H9 (cell line): ENCODE data around the gene BIRC6. TPM values are rescaled to one million over a fixed set of nuclear protein-coding genes. Genes with fewer than 3 reads are reported as not detected.
A peak's percentile ranks its signal among the peaks of the same experiment; 100 is the strongest.

ENCODE experiments used
- DNase-seq: peaks from one replicate; pipeline ENCODE4 v3.0.0-alpha.2; 2017
- H2AFZ ChIP-seq: one replicate; pipeline ENCODE4 v1.6.1; 2013; ENCODE audit warnings: mild to moderate bottlenecking, low read length, control low read depth, moderate library complexity
- H2AK5ac ChIP-seq: 2 replicates; pipeline ENCODE4 v1.6.1; 2013; ENCODE audit warnings: low read length, control low read depth, mixed read lengths; ENCODE audit not compliant: insufficient read length
- H2BK120ac ChIP-seq: one replicate; pipeline ENCODE4 v1.6.1; 2013; ENCODE audit warnings: low read depth, mild to moderate bottlenecking, low read length, control low read depth, inconsistent platforms; ENCODE audit not compliant: poor library complexity, severe bottlenecking
- H2BK12ac ChIP-seq: 2 replicates; pipeline ENCODE4 v1.6.1; 2013; ENCODE audit warnings: low read length, control low read depth, mixed read lengths, low read depth; ENCODE audit not compliant: insufficient read length
- H2BK15ac ChIP-seq: 2 replicates; pipeline ENCODE4 v1.6.1; 2013; ENCODE audit warnings: low read depth, low read length, control low read depth
- H2BK20ac ChIP-seq: one replicate; pipeline ENCODE4 v1.6.1; 2013; ENCODE audit warnings: low read depth, mild to moderate bottlenecking, low read length, control low read depth, inconsistent platforms; ENCODE audit not compliant: poor library complexity, severe bottlenecking
- H2BK5ac ChIP-seq: 2 replicates; pipeline ENCODE4 v1.6.1; 2013; ENCODE audit warnings: low read length, control low read depth, mixed read lengths; ENCODE audit not compliant: insufficient read length
- H3K14ac ChIP-seq: 2 replicates; pipeline ENCODE4 v1.6.1; 2013; ENCODE audit warnings: low read length, control low read depth; ENCODE audit not compliant: insufficient read depth
- H3K18ac ChIP-seq: 2 replicates; pipeline ENCODE4 v1.6.1; 2013; ENCODE audit warnings: low read depth, mild to moderate bottlenecking, mixed read lengths, low read length, control low read depth; ENCODE audit not compliant: insufficient read length
- H3K23ac ChIP-seq: 2 replicates; pipeline ENCODE4 v1.6.1; 2013; ENCODE audit warnings: low read length, control low read depth, mixed read lengths, low read depth; ENCODE audit not compliant: insufficient read length
- H3K23me2 ChIP-seq: 2 replicates; pipeline ENCODE4 v1.6.1; 2013; ENCODE audit warnings: low read depth, mild to moderate bottlenecking, mixed read lengths, low read length, control low read depth; ENCODE audit not compliant: insufficient read length, poor library complexity, severe bottlenecking
- H3K27ac ChIP-seq: 2 replicates; pipeline ENCODE4 v1.5.1; 2013; ENCODE audit warnings: low read length, control low read depth, mixed read lengths, low read depth; ENCODE audit not compliant: insufficient read length
- H3K27me3 ChIP-seq: 2 replicates; pipeline ENCODE4 v1.6.1; 2013; ENCODE audit warnings: low read length, control low read depth, inconsistent platforms; ENCODE audit not compliant: insufficient read depth
- H3K4ac ChIP-seq: 2 replicates; pipeline ENCODE4 v1.6.1; 2013; ENCODE audit warnings: low read depth, mild to moderate bottlenecking, control low read depth, inconsistent platforms, low read length, moderate library complexity
- H3K4me1 ChIP-seq: 2 replicates; pipeline ENCODE4 v1.6.1; 2013; ENCODE audit warnings: low read length, control low read depth, inconsistent platforms; ENCODE audit not compliant: insufficient read depth
- H3K4me2 ChIP-seq: 2 replicates; pipeline ENCODE4 v1.6.1; 2013; ENCODE audit warnings: low read length, control low read depth, mixed read lengths; ENCODE audit not compliant: insufficient read length, insufficient read depth
- H3K56ac ChIP-seq: 2 replicates; pipeline ENCODE4 v1.6.1; 2013; ENCODE audit warnings: low read depth, mild to moderate bottlenecking, mixed read lengths, low read length, control low read depth; ENCODE audit not compliant: insufficient read length
- H3K79me1 ChIP-seq: 2 replicates; pipeline ENCODE4 v1.6.1; 2013; ENCODE audit warnings: low read depth, mild to moderate bottlenecking, moderate library complexity, low read length, control low read depth, inconsistent platforms; ENCODE audit not compliant: insufficient read depth, poor library complexity, severe bottlenecking
- H3K79me2 ChIP-seq: 2 replicates; pipeline ENCODE4 v1.6.1; 2013; ENCODE audit warnings: low read length, control low read depth, inconsistent platforms; ENCODE audit not compliant: insufficient read depth
- H3K9ac ChIP-seq: 2 replicates; pipeline ENCODE4 v1.6.1; 2013; ENCODE audit warnings: low read length, control low read depth, mixed read lengths; ENCODE audit not compliant: insufficient read length; ENCODE audit errors: extremely low read depth
- H3K9me3 ChIP-seq: one replicate; pipeline ENCODE4 v1.6.1; 2013; ENCODE audit warnings: low read depth, low read length, inconsistent platforms; ENCODE audit not compliant: control insufficient read depth
- H3T11ph ChIP-seq: one replicate; pipeline ENCODE4 v1.6.1; 2013; ENCODE audit warnings: mild to moderate bottlenecking, low read length, control low read depth, inconsistent platforms
- H4K20me1 ChIP-seq: one replicate; pipeline ENCODE4 v1.6.1; 2013; ENCODE audit not compliant: control insufficient read depth, insufficient read length, insufficient read depth
- H4K5ac ChIP-seq: 2 replicates; pipeline ENCODE4 v1.6.1; 2013; ENCODE audit warnings: low read depth, mild to moderate bottlenecking, mixed read lengths, low read length, control low read depth; ENCODE audit not compliant: insufficient read length
- H4K8ac ChIP-seq: replicated peaks from 2 replicates; pipeline ENCODE4 v1.6.1; 2013; ENCODE audit warnings: low read length, control low read depth, mixed read lengths, low read depth; ENCODE audit not compliant: insufficient read length
- H4K91ac ChIP-seq: 2 replicates; pipeline ENCODE4 v1.6.1; 2013; ENCODE audit warnings: low read depth, mild to moderate bottlenecking, moderate library complexity, mixed read lengths, low read length, control low read depth; ENCODE audit not compliant: insufficient read length
- H3K27ac Mint-ChIP-seq, 3 experiments: 2 replicates in 2 of 3; 3 replicates in 1 of 3; pipeline ENCODE4 v1.8.0; 2020 to 2021; ENCODE audit warnings: mixed read lengths in 3 of 3, mild to moderate bottlenecking in 1 of 3, moderate library complexity in 1 of 3
- H3K27me3 Mint-ChIP-seq: 2 replicates; pipeline ENCODE4 v1.8.0; 2021; ENCODE audit warnings: low read depth, mild to moderate bottlenecking, moderate library complexity, mixed read lengths
- H3K36me3 Mint-ChIP-seq, 3 experiments: 2 replicates in 2 of 3; 3 replicates in 1 of 3; pipeline ENCODE4 v1.8.0; 2020 to 2021; ENCODE audit warnings: low read depth in 3 of 3, mixed read lengths in 3 of 3; ENCODE audit not compliant: insufficient read depth in 1 of 3
- H3K4me1 Mint-ChIP-seq, 2 experiments: 2 replicates each; pipeline ENCODE4 v1.8.0; 2020; ENCODE audit warnings: mixed read lengths in 2 of 2
- H3K4me3 Mint-ChIP-seq, 2 experiments: 2 replicates in 1 of 2; 3 replicates in 1 of 2; pipeline ENCODE4 v1.8.0; 2020 to 2021; ENCODE audit warnings: mild to moderate bottlenecking in 2 of 2, mixed read lengths in 2 of 2, moderate library complexity in 1 of 2
- H3K9me3 Mint-ChIP-seq, 2 experiments: 2 replicates in 1 of 2; 3 replicates in 1 of 2; pipeline ENCODE4 v1.8.0; 2020; ENCODE audit warnings: mild to moderate bottlenecking in 2 of 2, mixed read lengths in 2 of 2, moderate library complexity in 1 of 2
- CTCF ChIP-seq: fragments of 200-600 bp; sonication (generic); conservative IDR thresholded peaks from 3 replicates; pipeline ENCODE4 v1.8.0; 2021; ENCODE audit warnings: antibody characterized with exemption, mild to moderate bottlenecking
- WGBS: extraction: QIAGEN DNeasy Blood & Tissue Kit; methylation state at CpG from one replicate; pipeline ENCODE4 v1.1.7; 2013; ENCODE audit warnings: missing lambda C conversion rate, low lambda C conversion rate, mixed read lengths; ENCODE audit not compliant: insufficient read length; ENCODE audit errors: extremely low coverage; 5-methylcytosine and 5-hydroxymethylcytosine counted together
- total RNA-seq: library from RNA; stranded (reverse); gene quantifications from 2 replicates; pipeline ENCODE4 v1.2.1, GENCODE V29; 2021

Gene BIRC6
- total RNA-seq, 1 experiment from 2014 or later: 78.8 TPM

GRCh38 chr2:32357318-32358110 is 691 bp downstream of the BIRC6 start:
- Histone ChIP-seq H3K56ac (no peak overlapping the region), H4K5ac (no peak overlapping the region), H3K23me2 (peaks cover 4% of the 10 kb centered on the region), H3K18ac (peak overlapping the region; percentile 89), H3K4me2 (peak overlapping the region; percentile 76), H3K4me1 (no peaks in the 10 kb centered on the region), H2BK20ac (no peak overlapping the region), H3T11ph (no peak overlapping the region), H2AFZ (no peak overlapping the region), H3K4ac (no peak overlapping the region), H3K27me3 (no peaks in the 10 kb centered on the region), H2BK12ac (no peak overlapping the region), H2BK120ac (peak overlapping the region; percentile 52), H2BK15ac (no peak overlapping the region), H3K79me1 (no peaks in the 10 kb centered on the region), H3K9ac (peak overlapping the region; percentile 80), H3K27ac (peak overlapping the region; percentile 60), H4K20me1 (no peaks in the 10 kb centered on the region), H2BK5ac (no peak overlapping the region), H4K91ac (peak overlapping the region; percentile 7), H3K9me3 (no peaks in the 10 kb centered on the region), H4K8ac (no peak overlapping the region), H3K79me2 (peaks cover 38% of the 10 kb centered on the region; the same call in 1 of the 2 replicates), H2AK5ac (no peak overlapping the region), H3K14ac (peak overlapping the region; percentile 91), H3K23ac (no peak overlapping the region)
- Mint-ChIP-seq H3K27ac (peak overlapping the region; percentile 89 to 94 (median 91)), H3K4me1 (peaks cover 22 to 29% of the 10 kb centered on the region in 2 experiments), H3K4me3 (peak overlapping the region; percentile 83 to 86), H3K36me3 (peaks cover 17 to 30% (median 29%) of the 10 kb centered on the region in 3 experiments), H3K9me3 (peaks cover 0 to 2% of the 10 kb centered on the region in 2 experiments; a peak in 1 of 5 replicates), H3K27me3 (no peaks in the 10 kb centered on the region)
- DNase-seq: peak; percentile 50
- no CpG with 5 or more reads among the region's 65 CpGs for WGBS
- no peak for TF ChIP-seq CTCF
